EH (cell line): ENCODE results near the gene TTI1.
A peak's percentile ranks its signal among the peaks of the same experiment; 100 is the strongest.
"Not testable (repeated sequence)": the region's sequence is repeated elsewhere in the genome, so short reads cannot be mapped to it uniquely, and the experiment has no call there.

ENCODE experiments used
- DNase-seq: peaks from one replicate; pipeline ENCODE4 v3.0.0-alpha.2; 2015; ENCODE audit warnings: low read depth

Gene TTI1

GRCh38 chr20:38009416-38009815, 23.8 kb downstream of the TTI1 start:
- DNase-seq = not testable (repeated sequence)

GRCh38 chr20:38008233-38008944, 24.9 kb downstream of the TTI1 start:
- DNase-seq = no peak

GRCh38 chr20:38007526-38007925, 25.7 kb downstream of the TTI1 start:
- no peak for DNase-seq

- no peak for DNase-seq
Observed at GRCh38 chr20:38005903-38006302, 27.4 kb downstream of the TTI1 start.

- DNase-seq = no peak
Observed at GRCh38 chr20:38004416-38004815, 28.8 kb downstream of the TTI1 start.

- DNase-seq = no peak
Observed at GRCh38 chr20:38002422-38002821, 30.8 kb downstream of the TTI1 start.

- DNase-seq = peak; percentile 54
Observed at GRCh38 chr20:38001981-38002380, 31.3 kb downstream of the TTI1 start.

GRCh38 chr20:38001173-38001875, 31.9 kb downstream of the TTI1 start:
- DNase-seq = peak; percentile 81

GRCh38 chr20:38000293-38000692, 33.0 kb downstream of the TTI1 start:
- no peak for DNase-seq

GRCh38 chr20:37999526-38000263, 33.6 kb downstream of the TTI1 start:
- DNase-seq = no peak

- DNase-seq = no peak
Observed at GRCh38 chr20:37997516-37997915, 35.7 kb downstream of the TTI1 start.

- no peak for DNase-seq
Observed at GRCh38 chr20:37995856-37996605, 37.2 kb downstream of the TTI1 start.

- peak; percentile 52 for DNase-seq
Observed at GRCh38 chr20:37994512-37994911, 38.7 kb downstream of the TTI1 start.

GRCh38 chr20:37992802-37993409, 40.4 kb downstream of the TTI1 start:
- peak; percentile 91 for DNase-seq

- DNase-seq = no peak
Observed at GRCh38 chr20:37991908-37992307, 41.3 kb downstream of the TTI1 start.

GRCh38 chr20:37991157-37991866, 41.9 kb downstream of the TTI1 start:
- DNase-seq = no peak

- DNase-seq = peak; percentile 63
Observed at GRCh38 chr20:37990571-37991151, 42.6 kb downstream of the TTI1 start.

GRCh38 chr20:37989601-37990295, 43.5 kb downstream of the TTI1 start:
- no peak for DNase-seq

GRCh38 chr20:37988306-37988954, 44.8 kb downstream of the TTI1 start:
- DNase-seq = no peak
